Activated naive CD4-positive, alpha-beta T cell (primary cell): ENCODE results near the gene LYPD8.
"Not testable (repeated sequence)": the region's sequence is repeated elsewhere in the genome, so short reads cannot be mapped to it uniquely, and the experiment has no call there.

Experiments used
- DNase-seq, 4 experiments: peaks; one replicate each; lab custom pipeline; 2025; lab: John Stamatoyannopoulos, UW

The LYPD8 gene, protein sequence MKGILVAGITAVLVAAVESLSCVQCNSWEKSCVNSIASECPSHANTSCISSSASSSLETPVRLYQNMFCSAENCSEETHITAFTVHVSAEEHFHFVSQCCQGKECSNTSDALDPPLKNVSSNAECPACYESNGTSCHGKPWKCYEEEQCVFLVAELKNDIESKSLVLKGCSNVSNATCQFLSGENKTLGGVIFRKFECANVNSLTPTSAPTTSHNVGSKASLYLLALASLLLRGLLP

DNA sequence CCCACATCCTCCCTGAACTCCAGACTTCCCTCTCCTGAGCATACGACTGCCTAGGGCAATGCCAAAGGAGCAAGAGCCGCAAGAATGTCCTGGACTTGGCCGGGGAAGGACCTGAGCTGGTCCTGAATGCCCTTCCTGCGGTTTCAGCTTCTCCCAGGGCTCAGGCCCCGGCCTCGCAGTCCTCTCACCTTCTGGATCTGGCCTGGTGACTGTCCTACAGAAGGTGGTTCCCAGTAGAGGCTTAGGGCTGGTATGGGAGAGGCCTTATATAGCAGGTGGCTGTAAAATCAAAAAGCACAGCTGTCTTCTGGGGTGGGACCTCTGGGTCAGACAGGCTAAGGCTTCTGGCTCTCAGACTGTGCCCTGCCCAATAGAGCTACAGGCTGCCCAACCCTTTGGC lies at the start of gene LYPD8:
TSS of gene LYPD8 (minus strand) at position 243 of the 400 bp plus-strand sequence. CDS start 4,678 bp downstream, outside the sequence.
- no peak for DNase-seq

DNA sequence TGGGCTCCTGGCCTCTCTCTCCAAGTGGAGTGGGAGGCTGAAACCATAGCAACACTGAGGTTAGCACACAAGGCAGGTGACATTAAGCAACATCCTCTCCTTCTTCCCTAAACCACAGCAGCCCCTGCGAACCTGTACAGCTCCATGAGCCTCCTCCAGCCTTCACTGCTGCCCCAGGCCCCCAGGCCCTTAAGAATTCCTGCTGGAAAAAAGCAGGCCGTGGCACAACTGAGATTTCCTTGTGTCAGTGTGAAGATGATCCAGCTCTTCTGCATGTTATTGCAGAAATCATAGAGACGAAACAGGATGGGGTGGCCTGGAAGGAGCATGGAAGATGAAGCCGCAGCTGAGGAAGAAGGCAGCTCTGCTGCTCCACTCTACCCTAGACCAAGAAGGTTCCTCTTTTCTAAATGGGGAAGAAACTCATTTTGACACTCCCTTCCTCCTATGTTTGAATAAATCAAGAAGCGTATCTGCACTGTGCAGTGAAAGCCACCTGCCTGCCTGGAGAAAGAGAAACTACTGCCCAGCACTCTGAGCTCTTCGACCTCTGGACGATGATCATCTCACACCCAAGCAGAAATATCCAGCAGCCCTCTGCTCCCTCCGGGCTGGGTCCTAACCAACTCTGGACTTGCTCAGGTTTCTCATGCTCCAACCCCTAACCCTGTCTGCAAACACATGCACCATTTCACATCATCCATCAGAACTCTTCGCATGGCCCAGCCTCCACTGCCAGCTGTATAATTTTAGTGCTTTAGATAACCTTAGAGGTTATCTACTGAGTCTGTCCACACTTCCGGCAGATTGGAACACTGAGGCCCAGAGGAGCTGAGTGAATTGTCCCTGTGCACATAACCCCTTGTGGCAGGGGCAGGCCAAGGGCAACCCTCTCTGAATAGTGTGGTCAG lies 49.5 kb upstream of the LYPD8 start:
- DNase-seq: no peak

- not testable (repeated sequence) for DNase-seq
Measured at GRCh38 chr1:248803501-248803900, 47.9 kb upstream of the LYPD8 start.

- DNase-seq: no peak
Measured at GRCh38 chr1:248802454-248802853, 46.9 kb upstream of the LYPD8 start.

DNA sequence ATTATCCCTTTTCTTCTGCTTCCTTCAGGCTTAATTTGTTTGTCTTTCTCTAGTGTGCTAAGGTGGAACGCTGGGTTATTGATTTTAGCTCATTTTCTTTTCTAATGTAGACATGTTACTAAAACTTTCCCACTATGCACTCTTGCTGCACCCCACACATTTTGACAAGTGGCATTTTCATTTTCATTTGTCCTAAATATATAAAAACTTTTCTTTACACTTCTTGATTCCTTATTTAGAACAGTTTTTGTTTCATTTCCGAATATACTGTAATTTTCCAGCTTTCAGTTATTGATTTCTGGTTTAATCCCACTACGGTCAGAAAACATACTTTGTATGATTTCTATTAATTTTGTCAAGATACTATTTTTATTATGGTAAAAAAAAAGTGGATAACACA lies 44.9 kb upstream of the LYPD8 start:
- DNase-seq: no peak

DNA sequence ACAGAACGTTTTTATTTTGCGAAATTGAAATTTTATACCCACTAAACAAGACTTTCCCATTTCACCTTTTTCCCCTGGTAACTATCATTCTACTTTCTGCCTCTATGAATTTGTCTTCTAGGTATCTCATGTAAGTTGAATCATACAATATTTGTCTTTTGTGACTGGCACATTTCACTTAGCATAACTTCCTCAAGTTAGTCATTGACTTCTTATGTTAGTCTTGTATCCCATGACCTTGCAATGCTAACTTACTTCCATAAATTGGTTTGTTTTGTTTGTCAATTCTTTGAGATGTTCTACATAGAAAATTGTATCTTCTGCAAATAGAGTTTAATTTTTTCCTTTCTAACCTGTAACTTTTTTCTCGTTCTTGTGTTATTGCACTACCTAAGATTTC lies 43.2 kb upstream of the LYPD8 start:
- no peak for DNase-seq

GRCh38 chr1:248794663-248795062 lies 39.1 kb upstream of the LYPD8 start:
- DNase-seq: not testable (repeated sequence)

- DNase-seq: no peak
Measured at GRCh38 chr1:248793592-248793991, 38.0 kb upstream of the LYPD8 start.

DNA sequence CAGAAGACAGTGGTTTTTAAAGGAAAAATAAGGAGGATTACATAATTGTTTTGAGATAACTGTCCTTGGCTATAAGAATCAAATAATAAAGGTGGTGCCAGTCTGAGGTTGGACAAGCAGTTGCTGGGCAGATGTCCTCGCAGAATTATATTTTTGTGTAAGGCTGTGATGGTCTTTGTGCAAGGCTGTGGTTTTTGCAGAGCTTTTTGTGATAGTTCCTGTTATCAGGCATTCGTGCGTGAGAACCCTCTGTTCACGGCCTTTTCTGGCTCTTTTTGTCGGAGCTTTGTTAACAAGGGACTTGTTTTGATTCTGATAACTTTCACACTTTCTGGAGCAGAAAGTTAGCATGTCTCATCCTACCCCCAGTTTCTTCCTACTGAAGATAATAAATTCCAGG lies 36.8 kb upstream of the LYPD8 start:
- DNase-seq: no peak

DNA sequence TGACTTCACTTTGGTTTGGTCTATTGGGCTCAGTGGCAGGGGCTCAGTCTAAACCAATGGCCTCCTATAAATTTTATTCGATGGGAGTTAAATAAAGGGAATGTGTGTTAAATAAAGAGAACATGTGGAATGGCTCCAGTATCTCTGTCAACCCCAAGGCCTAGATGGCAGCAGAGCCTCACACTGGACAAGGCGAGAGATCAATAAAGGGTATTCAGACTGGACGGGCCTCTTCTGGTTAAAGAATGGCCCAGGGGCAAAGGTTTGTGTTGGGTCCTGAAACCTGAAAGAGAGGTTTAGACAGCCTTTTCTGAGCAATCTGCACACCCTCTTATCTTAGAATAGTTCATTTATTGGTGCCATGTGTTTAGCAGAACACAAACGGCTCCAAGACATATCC lies 35.5 kb upstream of the LYPD8 start:
- no peak for DNase-seq

DNA sequence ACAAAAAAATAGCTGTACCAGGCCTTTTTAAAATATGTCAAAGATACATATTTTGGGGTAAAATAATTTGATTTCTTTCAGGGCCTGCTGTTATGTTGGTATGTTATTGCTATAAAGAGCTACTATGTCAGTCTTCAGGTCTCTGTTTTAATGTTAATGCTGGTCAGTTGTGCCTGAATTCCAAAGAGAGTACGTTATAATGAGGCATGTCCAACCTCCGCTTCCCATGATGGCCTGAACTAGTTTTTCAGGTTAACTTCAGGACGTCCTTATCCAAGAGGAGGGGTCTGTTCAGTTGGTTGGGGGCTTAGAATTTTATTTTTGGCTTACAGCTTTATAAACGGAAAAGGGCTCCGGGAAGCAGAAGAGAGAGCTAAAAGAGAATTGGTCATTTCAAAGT lies 34.9 kb upstream of the LYPD8 start:
- DNase-seq: no peak

DNA sequence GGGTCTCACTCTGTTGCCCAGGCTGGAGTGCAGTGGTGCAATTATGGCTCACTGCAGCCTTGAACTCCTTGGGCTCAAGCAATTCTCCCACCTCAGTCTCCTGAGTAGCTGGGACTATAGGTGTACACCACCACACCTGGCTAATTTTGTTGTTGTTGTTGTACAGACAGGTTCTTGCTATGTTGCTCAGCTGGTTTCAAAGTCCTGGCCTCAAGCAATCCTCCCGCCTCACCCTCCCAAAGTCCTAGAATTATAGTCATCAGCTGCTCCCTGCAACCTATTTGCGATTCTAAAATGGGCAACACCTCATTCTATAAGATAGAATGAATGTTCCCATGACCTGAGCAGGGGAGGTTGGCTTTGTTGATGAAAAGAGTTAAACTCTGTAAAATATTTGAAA lies 33.8 kb upstream of the LYPD8 start:
- not testable (repeated sequence) for DNase-seq

- no peak for DNase-seq
Measured at GRCh38 chr1:248788327-248788726, 32.8 kb upstream of the LYPD8 start.

DNA sequence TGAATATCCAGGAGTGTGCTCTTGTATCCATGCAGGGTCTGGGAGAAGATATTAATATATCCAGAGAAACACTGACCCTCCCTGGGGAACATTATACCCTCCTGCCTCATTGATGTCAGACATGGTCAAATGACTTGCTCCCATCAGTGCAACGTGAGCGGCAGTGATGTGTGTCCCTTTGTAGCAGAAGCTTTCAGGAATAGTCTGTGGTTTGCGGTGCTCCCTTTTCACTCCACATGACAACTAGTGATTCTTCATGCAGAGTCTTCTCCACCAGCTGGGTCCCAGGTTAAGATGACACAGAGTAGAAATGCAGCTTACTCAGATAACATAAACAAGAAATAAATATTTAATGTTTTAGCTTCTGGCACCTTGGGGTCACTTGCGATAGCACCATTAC lies 31.9 kb upstream of the LYPD8 start:
- DNase-seq: no peak

GRCh38 chr1:248786156-248786555 lies 30.6 kb upstream of the LYPD8 start:
- no peak for DNase-seq

GRCh38 chr1:248783367-248783766 lies 27.8 kb upstream of the LYPD8 start:
- DNase-seq: no peak

DNA sequence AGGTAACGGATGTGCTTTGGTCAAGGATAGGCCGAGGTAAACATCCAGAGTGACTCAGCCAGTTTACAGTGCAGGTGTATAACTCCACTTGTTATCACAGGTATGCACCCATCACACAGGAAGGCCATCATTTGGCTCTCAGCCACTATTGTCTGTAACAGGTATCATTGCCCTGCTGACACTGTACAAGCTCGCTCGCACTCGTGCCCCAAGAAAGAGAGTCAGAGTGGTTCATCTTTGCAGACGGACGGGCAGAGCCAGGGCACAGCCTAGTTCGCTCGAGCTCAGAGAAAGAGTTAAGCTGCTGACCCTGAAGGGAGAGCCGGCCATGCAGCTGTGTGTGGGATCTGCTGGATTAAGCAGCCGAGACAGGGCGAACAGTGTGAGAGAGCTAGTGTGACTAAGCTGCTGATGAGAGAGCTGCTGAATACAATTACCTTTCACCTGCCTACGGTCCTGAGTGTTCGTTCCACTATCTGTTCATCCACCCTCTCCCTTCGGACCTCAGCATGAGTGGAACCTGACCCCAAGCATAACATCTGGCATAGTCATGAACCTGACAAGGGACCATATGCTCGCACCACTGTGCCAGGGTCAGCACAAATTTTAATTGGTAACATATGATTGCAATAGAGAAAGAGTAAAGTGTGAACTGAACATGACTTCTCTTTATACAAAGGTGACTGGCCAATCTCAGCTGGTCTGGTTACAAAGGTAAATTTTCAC lies 27.0 kb upstream of the LYPD8 start:
- no peak for DNase-seq

- no peak for DNase-seq
Measured at GRCh38 chr1:248779350-248779749, 23.8 kb upstream of the LYPD8 start.

- DNase-seq: no peak
Measured at GRCh38 chr1:248778906-248779305, 23.3 kb upstream of the LYPD8 start.

GRCh38 chr1:248776991-248777390 lies 21.4 kb upstream of the LYPD8 start:
- no peak for DNase-seq

DNA sequence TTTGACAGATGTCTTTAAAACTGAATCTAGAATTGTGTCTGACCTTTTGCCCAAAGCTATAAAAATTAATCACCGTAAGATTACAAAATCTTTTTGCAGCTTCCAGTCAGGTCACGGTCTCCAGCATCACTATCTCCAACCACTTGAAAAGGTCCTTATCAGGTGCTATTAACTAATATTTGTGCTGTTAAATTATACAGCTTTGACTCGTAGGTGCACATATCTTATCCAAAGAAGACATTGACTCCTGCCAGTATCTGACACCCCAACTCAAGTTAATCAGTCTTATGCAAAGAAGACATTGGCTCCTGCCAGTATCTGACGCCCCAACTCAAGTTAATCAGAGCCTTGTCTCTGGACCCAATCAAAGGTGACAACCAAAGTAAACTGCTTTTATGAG lies 19.9 kb upstream of the LYPD8 start:
- no peak for DNase-seq

DNA sequence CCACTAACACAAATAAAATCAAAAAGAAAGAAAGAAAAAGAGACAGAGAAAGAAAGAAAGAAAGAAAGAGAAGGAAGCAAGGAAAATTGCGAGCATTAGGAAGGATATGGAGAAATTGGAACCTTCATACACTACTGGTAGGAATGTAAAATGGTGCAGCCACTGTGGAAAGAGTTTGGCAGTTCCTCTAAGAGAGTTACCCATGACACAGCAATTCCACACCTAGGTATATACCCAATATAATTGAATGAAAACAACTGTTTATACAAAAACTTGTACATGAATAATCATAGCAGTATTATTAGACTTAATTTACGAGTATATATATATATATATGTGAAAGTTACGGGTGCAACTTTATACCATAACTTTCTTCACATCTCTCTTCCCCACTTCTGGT lies 4.1 kb upstream of the LYPD8 start:
- DNase-seq: no peak

DNA sequence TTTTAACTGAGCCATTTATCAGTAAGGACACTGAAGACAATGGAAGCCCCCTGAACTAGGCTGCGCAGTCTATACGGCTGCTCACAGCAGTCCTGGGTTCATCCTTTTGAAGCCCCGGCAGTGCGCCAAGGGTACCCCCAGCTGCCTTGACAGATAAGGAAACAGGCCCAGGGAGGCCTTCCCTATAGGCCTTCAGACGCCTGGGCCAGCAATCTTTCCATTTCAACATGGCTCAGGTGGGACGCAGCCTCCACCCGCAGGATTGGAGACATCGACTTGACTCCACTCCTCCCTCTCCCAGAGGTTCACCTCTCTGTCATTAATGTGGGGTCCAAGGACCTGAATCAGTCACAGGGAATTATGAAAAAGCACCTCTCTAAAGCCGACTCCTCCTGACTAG lies 2.8 kb upstream of the LYPD8 start:
- DNase-seq: no peak
